Upper lobe of left lung (tissue), 6 donors: ENCODE data around the gene THAP12. TPM values are rescaled to one million over a fixed set of nuclear protein-coding genes. Genes with fewer than 3 reads are reported as not detected.

ENCODE experiments used
- ATAC-seq, 2 donors: fragments of 200-7000 bp; cut with Tn5 transposase; one replicate each; pipeline ENCODE4 v1.9.1; 2022; ENCODE audit warnings: mild to moderate bottlenecking in 2 of 2, moderate library complexity in 2 of 2; ENCODE audit not compliant: low FRiP score in 2 of 2
- DNase-seq, 2 donors: peaks; one replicate each; pipeline ENCODE4 v3.0.0-alpha.2; 2019 to 2020
- H3K27ac ChIP-seq, 4 donors: fragments of 200-600 bp; sonication (generic); one replicate each; pipeline ENCODE4 v1.5.1; 2016 to 2019
- H3K27me3 ChIP-seq, 4 donors: fragments of 200-600 bp; sonication (generic); one replicate each; pipeline ENCODE4 v1.5.1; 2017 to 2019
- H3K36me3 ChIP-seq, 4 donors: fragments of 200-600 bp; sonication (generic); one replicate each; pipeline ENCODE4 v1.5.1; 2016 to 2019
- H3K4me1 ChIP-seq, 4 donors: fragments of 200-600 bp; sonication (generic); one replicate each; pipeline ENCODE4 v1.5.1; 2018 to 2019
- H3K4me3 ChIP-seq, 4 donors: fragments of 200-600 bp; sonication (generic); one replicate each; pipeline ENCODE4 v1.5.1; 2017 to 2019; ENCODE audit warnings: mild to moderate bottlenecking in 2 of 4, moderate library complexity in 1 of 4
- H3K9me3 ChIP-seq, 4 donors: fragments of 200-600 bp; sonication (generic); one replicate each; pipeline ENCODE4 v1.5.1; 2018 to 2019
- EP300 ChIP-seq, 4 donors: sonication (generic); formaldehyde crosslinking; IDR thresholded peaks; one replicate each; pipeline ENCODE4 v1.5.1; 2017; ENCODE audit warnings: antibody characterized with exemption in 4 of 4, control low read depth in 2 of 4
- POLR2A ChIP-seq, 4 donors: fragments of 450-650 bp; IDR thresholded peaks; one replicate each; pipeline ENCODE4 v1.5.1; 2016 to 2017; ENCODE audit warnings: antibody characterized with exemption in 4 of 4, mild to moderate bottlenecking in 2 of 4
- POLR2AphosphoS5 ChIP-seq, 2 donors: sonication (generic); formaldehyde crosslinking; IDR thresholded peaks; one replicate each; pipeline ENCODE4 v1.5.1; 2017; ENCODE audit warnings: antibody characterized with exemption in 2 of 2
- WGBS, 2 donors: methylation state at CpG; one replicate each; pipeline ENCODE4 v1.1.5; 2017 to 2018; 5-methylcytosine and 5-hydroxymethylcytosine counted together
- total RNA-seq, 6 donors: library from RNA; depleted of rRNA in 4 of 6; stranded (reverse); fragments of >200 nt in 4 of 6; gene quantifications; one replicate each; pipeline versions ENCODE4 v1.1.0 to v1.2.1, GENCODE V29; 2016 to 2021
- TF ChIP-seq, protein P1 (sequence below), 6 experiments: fragments of 450-650 bp in 4 of 6; fragments of 200-600 bp in 2 of 6; sonication (generic) in 2 of 6; IDR thresholded peaks; one replicate each; pipeline ENCODE4 v1.5.1; 2016 to 2019; ENCODE audit warnings: antibody characterized with exemption in 6 of 6
- donor health status: DM: no; HTN: no; CAD: no; lungs with moderate emphysema.
- donor health status: DM: no; HTN: yes; CAD: no; lungs with severe emphysema.

The THAP12 gene
- total RNA-seq, 6 donors from 2014 or later = 9.1 to 35.8 (median 34.2) TPM

DNA sequence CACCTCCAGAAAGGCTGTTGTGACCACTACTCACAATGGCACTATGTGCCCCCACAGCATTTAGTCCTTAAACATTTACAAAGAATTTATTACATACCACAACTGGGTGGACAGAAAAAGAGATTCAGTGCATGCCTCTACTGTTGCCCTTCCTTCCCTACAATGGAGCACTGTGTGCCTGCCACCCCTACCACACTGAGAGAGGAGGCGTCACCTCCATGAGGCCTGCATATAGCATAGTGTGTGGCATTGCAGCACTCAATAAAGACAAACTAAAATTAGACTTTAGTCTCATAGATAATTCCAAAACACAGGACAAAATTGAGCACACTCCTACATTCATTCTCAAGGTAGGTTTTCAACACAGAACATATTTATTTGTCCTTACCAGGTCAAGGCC is 25.8 kb downstream of the THAP12 start:
- Histone ChIP-seq H3K36me3 (peaks cover 0 to 67% (median 20%) of the 10 kb centered on the region in 4 donors), H3K9me3 (peaks cover 0 to 8% (median 0%) of the 10 kb centered on the region in 4 donors), H3K4me3 (no peak overlapping the region), H3K27me3 (no peaks in the 10 kb centered on the region), H3K4me1 (no peaks in the 10 kb centered on the region), H3K27ac (no peak overlapping the region)
- no peak for DNase-seq
- TF ChIP-seq EP300 (IDR thresholded peaks at IDR 0.05) (no peak), POLR2AphosphoS5 (IDR thresholded peaks at IDR 0.05) (no peak), POLR2A (IDR thresholded peaks at IDR 0.05) (no peak)
- TF ChIP-seq, protein P1, sequence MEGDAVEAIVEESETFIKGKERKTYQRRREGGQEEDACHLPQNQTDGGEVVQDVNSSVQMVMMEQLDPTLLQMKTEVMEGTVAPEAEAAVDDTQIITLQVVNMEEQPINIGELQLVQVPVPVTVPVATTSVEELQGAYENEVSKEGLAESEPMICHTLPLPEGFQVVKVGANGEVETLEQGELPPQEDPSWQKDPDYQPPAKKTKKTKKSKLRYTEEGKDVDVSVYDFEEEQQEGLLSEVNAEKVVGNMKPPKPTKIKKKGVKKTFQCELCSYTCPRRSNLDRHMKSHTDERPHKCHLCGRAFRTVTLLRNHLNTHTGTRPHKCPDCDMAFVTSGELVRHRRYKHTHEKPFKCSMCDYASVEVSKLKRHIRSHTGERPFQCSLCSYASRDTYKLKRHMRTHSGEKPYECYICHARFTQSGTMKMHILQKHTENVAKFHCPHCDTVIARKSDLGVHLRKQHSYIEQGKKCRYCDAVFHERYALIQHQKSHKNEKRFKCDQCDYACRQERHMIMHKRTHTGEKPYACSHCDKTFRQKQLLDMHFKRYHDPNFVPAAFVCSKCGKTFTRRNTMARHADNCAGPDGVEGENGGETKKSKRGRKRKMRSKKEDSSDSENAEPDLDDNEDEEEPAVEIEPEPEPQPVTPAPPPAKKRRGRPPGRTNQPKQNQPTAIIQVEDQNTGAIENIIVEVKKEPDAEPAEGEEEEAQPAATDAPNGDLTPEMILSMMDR (IDR thresholded peaks at IDR 0.05) = no peak
- 91 to 100% methylated on average over 1 of the region's 1 CpG for WGBS, 2 donors
- no peak for ATAC-seq

DNA sequence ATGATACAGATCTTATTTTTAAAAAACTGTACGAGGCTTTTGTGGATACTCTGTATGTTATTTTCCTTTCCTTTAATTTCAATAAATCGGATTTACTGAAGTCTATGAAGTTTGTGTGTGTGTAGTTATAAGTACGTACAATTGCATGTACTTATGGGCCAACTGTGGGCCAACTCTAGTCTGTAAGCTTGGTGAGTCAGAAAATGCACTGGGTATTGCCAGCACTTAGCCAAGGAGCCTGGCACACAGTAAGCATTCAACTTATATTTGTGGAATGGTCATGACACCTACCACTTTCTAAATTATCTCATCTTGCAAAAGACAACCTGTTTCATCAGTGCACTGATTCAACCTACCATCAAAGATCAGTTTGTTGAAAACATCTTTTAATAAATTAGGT is 32.6 kb downstream of the THAP12 start:
- no peak for TF ChIP-seq EP300 (IDR thresholded peaks at IDR 0.05)
- no peak for TF ChIP-seq POLR2A (IDR thresholded peaks at IDR 0.05)
- no peak for TF ChIP-seq POLR2AphosphoS5 (IDR thresholded peaks at IDR 0.05)
- TF ChIP-seq, protein P1 (IDR thresholded peaks at IDR 0.05) = no peak
- Histone ChIP-seq H3K9me3 (no peaks in the 10 kb centered on the region), H3K4me1 (peaks cover 0 to 3% (median 0%) of the 10 kb centered on the region in 4 donors), H3K27me3 (no peaks in the 10 kb centered on the region), H3K4me3 (no peak overlapping the region), H3K27ac (no peak overlapping the region), H3K36me3 (peaks cover 0 to 32% (median 4%) of the 10 kb centered on the region in 4 donors)
- DNase-seq = peak in 1 of 2 donors; percentile 40
- WGBS, 2 donors = 68 to 74% methylated on average over 3 of the region's 3 CpGs
- ATAC-seq = peak in 1 of 2 donors; percentile 57

DNA sequence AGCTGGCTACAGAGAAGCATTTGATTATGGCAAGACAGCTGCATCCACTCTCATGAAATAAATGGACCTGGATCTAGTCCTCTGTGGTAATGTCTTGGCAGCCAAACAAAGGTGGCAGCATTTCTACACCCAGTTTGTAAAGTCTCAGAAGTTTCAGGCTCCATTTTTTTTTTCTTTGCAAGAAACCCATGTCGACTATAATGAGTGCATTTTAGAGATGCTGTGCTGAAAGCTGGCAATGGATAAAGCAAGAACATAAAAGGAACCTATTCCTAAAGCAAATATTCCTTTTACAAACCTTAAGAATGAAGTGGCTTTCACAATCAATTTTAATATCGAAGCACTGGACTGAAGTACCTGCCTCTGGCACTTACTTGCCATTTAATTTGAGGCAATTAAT is 33.5 kb downstream of the THAP12 start:
- Histone ChIP-seq H3K4me1 (peaks cover 0 to 3% (median 0%) of the 10 kb centered on the region in 4 donors), H3K4me3 (no peak overlapping the region), H3K27ac (no peak overlapping the region), H3K27me3 (no peaks in the 10 kb centered on the region), H3K36me3 (peaks cover 0 to 23% (median 4%) of the 10 kb centered on the region in 4 donors), H3K9me3 (no peaks in the 10 kb centered on the region)
- ATAC-seq (peak in 1 of 2 donors; percentile 34), DNase-seq (no peak)
- TF ChIP-seq, protein P1 (IDR thresholded peaks at IDR 0.05) = no peak
- no peak for TF ChIP-seq EP300 (IDR thresholded peaks at IDR 0.05)
- TF ChIP-seq POLR2AphosphoS5 (IDR thresholded peaks at IDR 0.05) = no peak
- no peak for TF ChIP-seq POLR2A (IDR thresholded peaks at IDR 0.05)
- 40 to 60% methylated on average over 2 of the region's 2 CpGs for WGBS, 2 donors

DNA sequence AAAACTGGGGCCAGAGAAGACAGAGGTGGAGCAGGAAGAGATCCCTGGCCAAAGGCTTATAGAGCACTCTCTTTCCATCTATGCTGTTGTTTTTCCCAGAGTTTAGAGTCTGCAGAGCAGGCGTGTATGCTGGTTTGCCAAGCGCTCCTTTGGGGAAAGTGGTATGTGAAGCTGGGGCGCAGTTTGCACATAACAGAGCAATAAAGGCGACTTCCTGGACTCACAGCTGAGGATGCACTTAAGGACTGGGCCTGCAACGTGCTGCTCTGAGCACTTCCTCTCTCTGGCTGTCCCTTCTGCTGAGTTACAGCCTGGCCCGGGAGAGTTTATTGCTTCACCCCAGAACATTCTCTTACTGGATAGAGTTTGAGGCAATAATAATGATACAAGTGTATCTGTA is 41.7 kb downstream of the THAP12 start:
- Histone ChIP-seq H3K9me3 (peaks cover 0 to 11% (median 9%) of the 10 kb centered on the region in 4 donors), H3K27ac (peak overlapping the region in 3 of 4 donors; percentile 33 to 49 (median 37)), H3K36me3 (no peaks in the 10 kb centered on the region), H3K4me3 (no peak overlapping the region), H3K27me3 (no peaks in the 10 kb centered on the region), H3K4me1 (peaks cover 0 to 13% (median 5%) of the 10 kb centered on the region in 4 donors)
- WGBS, 2 donors = 16 to 22% methylated on average over 6 of the region's 6 CpGs
- ATAC-seq = peak; percentile 80 to 92
- DNase-seq = peak in 1 of 2 donors; percentile 85
- TF ChIP-seq, protein P1 (IDR thresholded peaks at IDR 0.05) = no peak
- TF ChIP-seq POLR2AphosphoS5 (IDR thresholded peaks at IDR 0.05) (no peak), POLR2A (IDR thresholded peaks at IDR 0.05) (no peak), EP300 (IDR thresholded peaks at IDR 0.05) (no peak)

DNA sequence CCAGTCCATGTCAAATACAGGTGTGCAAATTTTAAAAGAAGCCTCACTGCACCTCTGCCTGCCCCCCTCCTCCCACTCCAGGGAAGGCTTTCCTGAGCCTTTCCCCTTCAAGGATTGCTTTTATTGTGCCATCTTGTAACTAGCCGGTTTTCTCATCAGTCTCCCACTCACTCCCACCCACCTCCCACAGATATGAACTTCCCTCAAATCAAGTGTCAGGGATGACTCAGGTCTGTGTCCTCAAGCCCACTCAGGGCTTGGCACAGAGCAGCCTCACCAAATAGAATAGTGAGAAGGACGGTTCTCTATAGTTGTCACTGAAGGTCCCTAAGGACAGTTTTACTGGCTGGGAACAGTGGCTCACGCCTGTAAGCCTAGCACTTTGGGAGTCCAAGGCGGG is 43.0 kb downstream of the THAP12 start:
- Histone ChIP-seq H3K4me3 (no peak overlapping the region), H3K9me3 (peaks cover 0 to 11% (median 9%) of the 10 kb centered on the region in 4 donors), H3K4me1 (peaks cover 0 to 13% (median 5%) of the 10 kb centered on the region in 4 donors), H3K27me3 (no peaks in the 10 kb centered on the region), H3K36me3 (no peaks in the 10 kb centered on the region), H3K27ac (no peak overlapping the region)
- DNase-seq (no peak), ATAC-seq (no peak)
- TF ChIP-seq POLR2AphosphoS5 (IDR thresholded peaks at IDR 0.05) = no peak
- no peak for TF ChIP-seq POLR2A (IDR thresholded peaks at IDR 0.05)
- TF ChIP-seq EP300 (IDR thresholded peaks at IDR 0.05) = no peak
- TF ChIP-seq, protein P1 (IDR thresholded peaks at IDR 0.05) = no peak
- WGBS, 2 donors = 79 to 81% methylated on average over 4 of the region's 4 CpGs
